ENCODE results near the gene CUTC. TPM values are rescaled to one million over a fixed set of nuclear protein-coding genes. Genes with fewer than 3 reads are reported as not detected.

CUTC gene
- polyA plus RNA-seq, 3 donors: 17.3 to 41.9 (median 35.5) TPM

DNA sequence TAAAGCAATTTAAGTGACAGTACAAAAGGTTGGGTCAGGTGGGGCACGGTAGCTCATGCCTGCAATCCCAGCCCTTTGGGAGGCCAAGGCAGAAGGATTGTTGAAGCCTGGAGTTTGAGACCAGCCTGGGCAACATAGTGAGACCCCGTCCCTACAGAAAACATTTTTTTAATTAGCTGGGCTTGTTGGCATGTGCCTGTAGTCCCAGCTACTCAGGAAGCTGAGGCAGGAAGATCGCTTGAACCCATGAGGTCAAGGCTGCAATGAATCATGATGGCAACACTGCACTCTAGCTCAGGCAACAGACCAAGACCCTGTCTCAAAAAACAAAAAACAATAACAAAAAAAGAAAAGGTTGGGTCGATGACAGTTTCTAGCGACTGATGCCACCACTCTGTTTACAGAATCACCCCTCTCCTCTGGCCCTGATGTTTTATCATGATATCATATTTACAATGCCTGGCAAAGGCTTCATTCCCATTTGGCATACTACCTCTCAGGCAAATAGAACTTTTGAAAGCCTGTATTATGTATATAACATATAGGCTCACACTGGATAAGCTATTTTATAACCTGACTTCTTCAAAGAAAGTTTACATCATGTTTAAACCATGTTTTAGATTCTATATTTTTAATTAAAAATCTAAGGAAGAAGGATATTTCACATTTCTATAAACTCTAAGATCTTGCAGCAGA lies 49.8 kb downstream of the CUTC start:
- Mint-ChIP-seq H3K36me3 (no peaks in the 10 kb centered on the region), H3K27ac (no peak overlapping the region), H3K27me3 (ENCODE audit: low read depth in 3 of 3) (no peaks in the 10 kb centered on the region), H3K9me3 (no peaks in the 10 kb centered on the region), H3K4me1 (peaks cover 27% of the 10 kb centered on the region), H3K4me3 (no peak overlapping the region)
- H3K27ac ChIP-seq (ENCODE audit: low read depth in 1 of 2, low read length in 2 of 2): no peak overlapping the region
- no peak overlapping the region for H3K4me2 ChIP-seq (replicated peaks; ENCODE audit: extremely low read depth, low read length, poor library complexity, severe bottlenecking)
- no peaks in the 10 kb centered on the region for H3K27me3 ChIP-seq (ENCODE audit: control insufficient read depth in 2 of 2, insufficient read depth in 2 of 2, low read length in 2 of 2)
- peaks cover 17 to 28% of the 10 kb centered on the region in 2 donors for H3K4me1 ChIP-seq (ENCODE audit: control insufficient read depth in 1 of 2, insufficient read depth in 2 of 2, low read length in 2 of 2)
- H3K36me3 ChIP-seq (replicated peaks in 1 of 2; ENCODE audit: control insufficient read depth in 1 of 2, insufficient read depth in 2 of 2, low read length in 2 of 2): no peaks in the 10 kb centered on the region
- DNase-seq: no peak
- H3K79me2 ChIP-seq (ENCODE audit: insufficient read depth, low read length): no peaks in the 10 kb centered on the region
- H2AFZ ChIP-seq (ENCODE audit: insufficient read depth, low read depth, low read length, poor library complexity, severe bottlenecking): no peak overlapping the region
- TF ChIP-seq, protein P1, sequence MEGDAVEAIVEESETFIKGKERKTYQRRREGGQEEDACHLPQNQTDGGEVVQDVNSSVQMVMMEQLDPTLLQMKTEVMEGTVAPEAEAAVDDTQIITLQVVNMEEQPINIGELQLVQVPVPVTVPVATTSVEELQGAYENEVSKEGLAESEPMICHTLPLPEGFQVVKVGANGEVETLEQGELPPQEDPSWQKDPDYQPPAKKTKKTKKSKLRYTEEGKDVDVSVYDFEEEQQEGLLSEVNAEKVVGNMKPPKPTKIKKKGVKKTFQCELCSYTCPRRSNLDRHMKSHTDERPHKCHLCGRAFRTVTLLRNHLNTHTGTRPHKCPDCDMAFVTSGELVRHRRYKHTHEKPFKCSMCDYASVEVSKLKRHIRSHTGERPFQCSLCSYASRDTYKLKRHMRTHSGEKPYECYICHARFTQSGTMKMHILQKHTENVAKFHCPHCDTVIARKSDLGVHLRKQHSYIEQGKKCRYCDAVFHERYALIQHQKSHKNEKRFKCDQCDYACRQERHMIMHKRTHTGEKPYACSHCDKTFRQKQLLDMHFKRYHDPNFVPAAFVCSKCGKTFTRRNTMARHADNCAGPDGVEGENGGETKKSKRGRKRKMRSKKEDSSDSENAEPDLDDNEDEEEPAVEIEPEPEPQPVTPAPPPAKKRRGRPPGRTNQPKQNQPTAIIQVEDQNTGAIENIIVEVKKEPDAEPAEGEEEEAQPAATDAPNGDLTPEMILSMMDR (IDR thresholded peaks at IDR 0.05): no peak
- no peaks in the 10 kb centered on the region for H4K20me1 ChIP-seq (ENCODE audit: insufficient read depth, low read length)
- intact Hi-C loops (cut with micrococcal nuclease): no loop called here
- no peak overlapping the region for H3K4me3 ChIP-seq (replicated peaks in 1 of 3; ENCODE audit: low read depth in 2 of 3, low read length in 3 of 3)
- H3K9ac ChIP-seq (ENCODE audit: insufficient read depth, low read length, poor library complexity, severe bottlenecking): no peak overlapping the region
- no peaks in the 10 kb centered on the region for H3K9me3 ChIP-seq (replicated peaks in 1 of 2; ENCODE audit: control insufficient read depth in 1 of 2, insufficient read depth in 1 of 2, low read length in 2 of 2)
- WGBS (ENCODE audit: insufficient coverage): 95% methylated on average over 4 of the region's 5 CpGs

DNA sequence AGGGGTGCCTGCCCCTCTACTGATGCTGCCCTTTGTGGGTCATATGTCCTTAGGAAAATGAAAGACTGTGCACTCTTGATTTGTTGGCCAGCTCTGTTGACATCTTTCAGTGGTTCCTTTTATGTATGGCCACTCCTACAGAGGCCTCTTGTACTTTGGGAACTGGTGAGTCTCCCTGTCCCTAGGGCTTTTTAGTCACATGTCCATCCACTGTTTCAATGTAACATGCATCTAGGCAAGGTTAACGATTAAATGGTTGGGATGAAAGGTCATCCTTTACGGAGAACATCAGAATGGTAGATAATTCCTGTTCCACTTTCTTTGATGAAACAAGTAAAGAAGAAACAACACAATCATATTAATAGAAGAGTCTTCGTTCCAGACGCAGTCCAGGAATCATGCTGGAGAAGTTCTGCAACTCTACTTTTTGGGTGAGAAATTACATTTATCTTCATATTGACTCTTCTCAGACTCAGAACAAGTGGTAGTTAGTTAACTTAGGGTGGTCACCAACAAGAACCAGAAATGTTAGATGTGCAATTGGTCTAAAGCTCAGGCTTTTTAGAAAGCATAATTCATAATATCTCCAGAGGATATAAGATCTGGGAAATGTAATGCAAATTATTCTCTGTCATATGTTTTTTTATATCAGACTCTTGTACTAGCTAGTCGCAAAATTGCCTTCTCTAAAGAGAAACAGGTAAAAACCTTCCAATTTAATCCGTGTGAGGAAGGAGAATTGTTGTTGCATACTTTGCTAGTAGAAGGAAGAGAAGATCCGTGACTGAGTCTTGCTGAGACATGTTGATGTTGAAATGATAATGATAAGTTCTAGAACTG lies 50.6 kb downstream of the CUTC start, which contains the start of gene ABCC2:
ABCC2 (plus strand) TSS at position 194 of the 840 bp plus-strand sequence; CDS start at position 399, 205 bp downstream.
- Histone ChIP-seq H3K79me2 (ENCODE audit: insufficient read depth, low read length) (no peaks in the 10 kb centered on the region), H3K9me3 (replicated peaks in 1 of 2; ENCODE audit: control insufficient read depth in 1 of 2, insufficient read depth in 1 of 2, low read length in 2 of 2) (no peaks in the 10 kb centered on the region), H3K4me1 (ENCODE audit: control insufficient read depth in 1 of 2, insufficient read depth in 2 of 2, low read length in 2 of 2) (peaks cover 11 to 20% of the 10 kb centered on the region in 2 donors), H4K20me1 (ENCODE audit: insufficient read depth, low read length) (no peaks in the 10 kb centered on the region), H3K27ac (ENCODE audit: low read depth in 1 of 2, low read length in 2 of 2) (no peak within 1 kb of the TSS), H3K9ac (ENCODE audit: insufficient read depth, low read length, poor library complexity, severe bottlenecking) (no peak within 1 kb of the TSS), H3K36me3 (replicated peaks in 1 of 2; ENCODE audit: control insufficient read depth in 1 of 2, insufficient read depth in 2 of 2, low read length in 2 of 2) (no peaks in the 10 kb centered on the region), H2AFZ (ENCODE audit: insufficient read depth, low read depth, low read length, poor library complexity, severe bottlenecking) (no peak within 1 kb of the TSS), H3K4me3 (replicated peaks in 1 of 3; ENCODE audit: low read depth in 2 of 3, low read length in 3 of 3) (no peak within 1 kb of the TSS), H3K27me3 (ENCODE audit: control insufficient read depth in 2 of 2, insufficient read depth in 2 of 2, low read length in 2 of 2) (no peaks in the 10 kb centered on the region), H3K4me2 (replicated peaks; ENCODE audit: extremely low read depth, low read length, poor library complexity, severe bottlenecking) (no peak within 1 kb of the TSS)
- DNase-seq: no peak
- Mint-ChIP-seq H3K9me3 (no peaks in the 10 kb centered on the region), H3K4me3 (no peak within 1 kb of the TSS), H3K4me1 (peaks cover 19% of the 10 kb centered on the region), H3K27ac (no peak within 1 kb of the TSS), H3K27me3 (ENCODE audit: low read depth in 3 of 3) (no peaks in the 10 kb centered on the region), H3K36me3 (no peaks in the 10 kb centered on the region)
- intact Hi-C loops (cut with micrococcal nuclease): no loop called here
- TF ChIP-seq, protein P1 (IDR thresholded peaks at IDR 0.05): no peak
- WGBS (ENCODE audit: insufficient coverage): 67% methylated on average over 1 of the region's 7 CpGs
